Adrenal gland (tissue), 12 donors: Measurements from ENCODE around the gene ZP2. TPM values are rescaled to one million over a fixed set of nuclear protein-coding genes. Genes with fewer than 3 reads are reported as not detected.

Experiments
- DNase-seq, 7 donors: peaks; one replicate each; pipeline ENCODE4 v3.0.0-alpha.2; 2019 to 2020
- H3K27ac ChIP-seq, 5 donors: fragments of 200-600 bp; sonication (generic) in 4 of 5; 1 replicate in 3 of 5; 2 replicates in 2 of 5; pipeline versions ENCODE4 v1.5.1 to v1.8.0; 2016 to 2020; ENCODE audit warnings: mild to moderate bottlenecking in 1 of 5
- H3K27me3 ChIP-seq: fragments of 200-600 bp; 2 replicates; pipeline ENCODE4 v1.8.0; 2021
- H3K36me3 ChIP-seq, 2 donors: fragments of 200-600 bp; replicated peaks in 1 of 2; 1 replicate in 1 of 2; 2 replicates in 1 of 2; pipeline versions ENCODE4 v1.5.1 to v1.8.0; 2018 to 2022
- H3K4me1 ChIP-seq, 2 donors: fragments of 200-600 bp; replicated peaks in 1 of 2; 1 replicate in 1 of 2; 2 replicates in 1 of 2; pipeline versions ENCODE4 v1.5.1 to v1.8.0; 2018 to 2021
- H3K4me3 ChIP-seq, 4 donors: fragments of 200-600 bp; sonication (generic) in 3 of 4; one replicate each; pipeline ENCODE4 v1.5.1; 2016 to 2018
- H3K9me3 ChIP-seq, 3 donors: fragments of 200-600 bp; sonication (generic) in 1 of 3; replicated peaks in 1 of 3; 1 replicate in 2 of 3; 2 replicates in 1 of 3; pipeline versions ENCODE4 v1.5.1 to v1.8.0; 2016 to 2021
- POLR2A ChIP-seq, 2 donors: fragments of 450-650 bp; IDR thresholded peaks; one replicate each; pipeline ENCODE4 v1.6.1; 2017; ENCODE audit warnings: antibody characterized with exemption in 2 of 2, mild to moderate bottlenecking in 2 of 2, moderate library complexity in 1 of 2
- WGBS, 4 donors: extraction: QIAGEN DNeasy Blood & Tissue Kit in 2 of 4; methylation state at CpG; one replicate each; pipeline versions ENCODE4 v1.1.5 to v1.1.7; 2013 to 2017; 5-methylcytosine and 5-hydroxymethylcytosine counted together
- intact Hi-C, 2 donors: fragments of 100-400 bp; cut with DNase I; formaldehyde crosslinking; loops; one replicate each; pipeline versions ENCODE4 v1.14.1 to v1.15.0; 2022 to 2023
- polyA plus RNA-seq, 3 donors: library from polyadenylated mRNA; stranded (reverse); fragments of 200-250 nt in 2 of 3; fragments of 350-450 nt in 1 of 3; fragmentation: Illumina TruSeq in 1 of 3; extraction: RNeasy Lipid Tissue Mini Kit (QIAGEN cat#74804) in 1 of 3; gene quantifications; one replicate each; pipeline ENCODE4 v1.2.3, GENCODE V29; 2013 to 2014
- total RNA-seq, 9 donors: library from RNA; depleted of rRNA in 4 of 9; stranded (reverse); fragments of >200 nt in 4 of 9; fragments of 120-200 nt in 1 of 9; fragmentation: NEBNext Ultra II Directional in 1 of 9; extraction: Animal tissue kit (Norgen Biotek cat#: 25700) in 1 of 9; gene quantifications; one replicate each; pipeline versions ENCODE4 v1.1.0 to v1.2.4, GENCODE V29; 2013 to 2023
- TF ChIP-seq, protein P1 (sequence below), 6 experiments: fragments of 450-650 bp in 4 of 6; fragments of 200-600 bp in 2 of 6; sonication (generic) in 1 of 6; IDR thresholded peaks; 1 replicate in 5 of 6; 2 replicates in 1 of 6; pipeline versions ENCODE4 v1.5.1 to v1.8.0; 2016 to 2021; ENCODE audit warnings: antibody characterized with exemption in 6 of 6, mild to moderate bottlenecking in 2 of 6, moderate library complexity in 1 of 6
- donor health status: healthy with polysubstance abuse.
- donor health status: Bipolar disorder and iron deficiency.
- donor health status: DM: yes; HTN: yes; CAD: no.
- donor health status: DM: no; HTN: no; CAD: no.
- donor health status: DM: no; HTN: no; CAD: no.
- donor health status: DM: yes; HTN: yes; CAD: no.

The ZP2 gene
- total and polyA plus RNA-seq, 12 donors, result not detected

DNA sequence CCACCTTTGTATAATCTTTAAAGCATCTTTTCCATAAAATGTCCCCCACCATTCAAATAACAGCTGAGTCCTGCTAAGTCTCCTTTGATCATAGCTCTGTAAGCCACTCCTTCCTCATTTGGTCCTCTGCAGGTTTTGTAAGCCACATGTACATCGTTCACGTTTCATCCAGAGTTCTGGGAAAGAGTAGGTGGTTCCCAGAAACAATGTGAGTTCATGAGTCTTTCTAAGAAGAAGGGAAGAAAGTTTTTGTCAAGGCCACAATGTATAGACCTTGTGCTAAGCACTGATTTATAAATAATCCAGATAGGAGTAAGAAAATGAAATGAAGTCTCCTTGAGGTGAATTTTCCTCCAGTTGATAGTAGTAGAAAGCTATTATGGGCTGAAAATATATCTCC lies 13.4 kb upstream of the ZP2 start:
- H3K27me3 ChIP-seq, result peaks cover 8% of the 10 kb centered on the region
- H3K9me3 ChIP-seq, result peaks cover 0 to 3% (median 0%) of the 10 kb centered on the region in 3 donors
- no peaks in the 10 kb centered on the region for H3K4me1 ChIP-seq
- no peak overlapping the region for H3K4me3 ChIP-seq
- TF ChIP-seq POLR2A (IDR thresholded peaks at IDR 0.05), result no peak
- TF ChIP-seq, protein P1, sequence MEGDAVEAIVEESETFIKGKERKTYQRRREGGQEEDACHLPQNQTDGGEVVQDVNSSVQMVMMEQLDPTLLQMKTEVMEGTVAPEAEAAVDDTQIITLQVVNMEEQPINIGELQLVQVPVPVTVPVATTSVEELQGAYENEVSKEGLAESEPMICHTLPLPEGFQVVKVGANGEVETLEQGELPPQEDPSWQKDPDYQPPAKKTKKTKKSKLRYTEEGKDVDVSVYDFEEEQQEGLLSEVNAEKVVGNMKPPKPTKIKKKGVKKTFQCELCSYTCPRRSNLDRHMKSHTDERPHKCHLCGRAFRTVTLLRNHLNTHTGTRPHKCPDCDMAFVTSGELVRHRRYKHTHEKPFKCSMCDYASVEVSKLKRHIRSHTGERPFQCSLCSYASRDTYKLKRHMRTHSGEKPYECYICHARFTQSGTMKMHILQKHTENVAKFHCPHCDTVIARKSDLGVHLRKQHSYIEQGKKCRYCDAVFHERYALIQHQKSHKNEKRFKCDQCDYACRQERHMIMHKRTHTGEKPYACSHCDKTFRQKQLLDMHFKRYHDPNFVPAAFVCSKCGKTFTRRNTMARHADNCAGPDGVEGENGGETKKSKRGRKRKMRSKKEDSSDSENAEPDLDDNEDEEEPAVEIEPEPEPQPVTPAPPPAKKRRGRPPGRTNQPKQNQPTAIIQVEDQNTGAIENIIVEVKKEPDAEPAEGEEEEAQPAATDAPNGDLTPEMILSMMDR (IDR thresholded peaks at IDR 0.05), result no peak
- DNase-seq, result no peak
- H3K36me3 ChIP-seq, result no peaks in the 10 kb centered on the region
- WGBS, 4 donors, result 49 to 62% (median 56%) methylated on average over 2 of the region's 2 CpGs
- intact Hi-C loops, result no loop called here
- no peak overlapping the region for H3K27ac ChIP-seq

GRCh38 chr16:21223787-21224186 lies 12.4 kb upstream of the ZP2 start:
- Histone ChIP-seq H3K36me3 (no peaks in the 10 kb centered on the region), H3K27ac (no peak overlapping the region), H3K9me3 (peaks cover 0 to 3% (median 0%) of the 10 kb centered on the region in 3 donors), H3K4me1 (no peaks in the 10 kb centered on the region), H3K4me3 (no peak overlapping the region), H3K27me3 (peaks cover 8% of the 10 kb centered on the region)
- WGBS, 4 donors, result 69 to 79% (median 75%) methylated on average over 9 of the region's 9 CpGs
- TF ChIP-seq POLR2A (IDR thresholded peaks at IDR 0.05), result no peak
- TF ChIP-seq, protein P1 (IDR thresholded peaks at IDR 0.05), result no peak
- intact Hi-C loops, result no loop called here
- DNase-seq, result no peak

DNA sequence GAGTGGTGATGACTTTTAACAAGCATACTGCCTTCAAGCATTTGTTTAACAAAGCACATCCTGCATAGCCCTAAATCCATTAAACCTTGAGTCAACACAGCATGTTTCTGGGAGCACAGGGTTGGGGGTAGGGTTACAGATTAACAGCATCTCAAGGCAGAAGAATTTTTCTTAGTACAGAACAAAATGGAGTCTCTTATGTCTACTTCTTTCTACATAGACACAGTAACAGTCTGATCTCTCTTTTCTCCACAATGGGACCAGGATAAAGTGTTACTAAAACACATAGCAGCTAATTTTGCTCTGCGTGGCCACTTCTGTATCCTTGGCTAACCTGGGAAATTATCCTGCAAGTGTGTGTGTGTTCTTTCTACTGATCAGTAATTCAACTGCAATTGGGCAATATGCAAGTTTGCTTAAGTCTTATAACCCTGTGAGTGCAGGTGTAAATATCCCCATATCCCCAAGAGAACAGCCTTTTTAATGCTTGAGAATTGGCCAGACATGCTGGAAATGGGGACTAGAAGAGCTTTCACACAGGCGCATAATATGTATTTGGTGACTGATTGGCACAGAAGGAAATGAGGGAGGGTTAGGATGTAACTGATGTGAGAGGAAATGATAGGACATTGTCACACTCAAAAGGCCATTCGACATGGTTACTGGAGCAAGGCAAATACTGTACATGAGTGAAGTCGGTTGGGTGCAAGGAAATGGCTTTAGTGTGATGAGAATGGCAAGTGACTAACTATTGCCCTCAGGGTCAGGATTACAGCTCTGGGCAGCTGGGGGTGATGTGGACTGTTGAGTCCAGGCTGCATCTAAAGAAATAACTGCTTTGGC lies 11.3 kb upstream of the ZP2 start:
- Histone ChIP-seq H3K36me3 (no peaks in the 10 kb centered on the region), H3K9me3 (peaks cover 0 to 3% (median 0%) of the 10 kb centered on the region in 3 donors), H3K27ac (no peak overlapping the region), H3K4me3 (no peak overlapping the region), H3K4me1 (no peaks in the 10 kb centered on the region), H3K27me3 (peaks cover 12% of the 10 kb centered on the region)
- WGBS, 4 donors, result 57 to 65% (median 60%) methylated on average over 4 of the region's 4 CpGs
- intact Hi-C loops, result no loop called here
- DNase-seq, result no peak
- no peak for TF ChIP-seq POLR2A (IDR thresholded peaks at IDR 0.05)
- TF ChIP-seq, protein P1 (IDR thresholded peaks at IDR 0.05), result no peak

DNA sequence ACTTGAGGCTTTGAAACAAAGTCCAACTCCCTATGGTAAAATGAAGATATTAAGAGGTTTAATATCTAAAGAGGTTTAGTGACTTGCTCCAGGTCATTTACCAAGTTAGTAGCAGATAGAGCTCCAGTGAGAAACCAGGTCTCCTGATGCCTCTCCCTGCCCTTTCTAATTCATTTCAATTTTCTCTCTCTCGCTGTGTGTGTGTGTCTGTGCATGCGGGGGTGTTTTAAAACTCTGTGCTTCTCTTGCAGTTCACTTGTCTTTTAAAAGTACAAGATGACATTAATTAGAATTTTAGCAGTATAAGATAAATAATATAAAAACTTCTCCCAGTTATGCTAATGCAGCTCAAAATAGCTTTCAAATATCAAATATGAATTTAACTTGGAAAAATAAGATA lies 8.2 kb upstream of the ZP2 start:
- Histone ChIP-seq H3K4me3 (no peak overlapping the region), H3K9me3 (no peaks in the 10 kb centered on the region), H3K27me3 (peaks cover 12% of the 10 kb centered on the region), H3K27ac (no peak overlapping the region), H3K4me1 (no peaks in the 10 kb centered on the region), H3K36me3 (no peaks in the 10 kb centered on the region)
- 74 to 89% (median 81%) methylated on average over 2 of the region's 2 CpGs for WGBS, 4 donors
- no peak for DNase-seq
- intact Hi-C loops, result no loop called here
- TF ChIP-seq POLR2A (IDR thresholded peaks at IDR 0.05), result no peak
- TF ChIP-seq, protein P1 (IDR thresholded peaks at IDR 0.05), result no peak
